HFFc6 (cell line): Measurements from ENCODE around the gene RAD51D. TPM values are rescaled to one million over a fixed set of nuclear protein-coding genes. Genes with fewer than 3 reads are reported as not detected.

Experiments used
- DNase-seq: peaks from one replicate; pipeline ENCODE4 v3.0.0-alpha.2; 2018
- H3K27ac Mint-ChIP-seq: 2 replicates; pipeline ENCODE4 v1.8.0; 2020; ENCODE audit warnings: mild to moderate bottlenecking, mixed read lengths
- H3K27me3 Mint-ChIP-seq: 2 replicates; pipeline ENCODE4 v1.8.0; 2021; ENCODE audit warnings: mild to moderate bottlenecking, moderate library complexity, mixed read lengths; ENCODE audit not compliant: insufficient read depth
- H3K36me3 Mint-ChIP-seq: 2 replicates; pipeline ENCODE4 v1.8.0; 2021; ENCODE audit warnings: low read depth, mixed read lengths
- H3K4me1 Mint-ChIP-seq: 2 replicates; pipeline ENCODE4 v1.8.0; 2020; ENCODE audit warnings: low read depth, mixed read lengths
- H3K4me3 Mint-ChIP-seq: 2 replicates; pipeline ENCODE4 v1.8.0; 2020; ENCODE audit warnings: mild to moderate bottlenecking, moderate library complexity, mixed read lengths
- H3K9me3 Mint-ChIP-seq: 2 replicates; pipeline ENCODE4 v1.8.0; 2020; ENCODE audit warnings: mild to moderate bottlenecking, mixed read lengths
- total RNA-seq, 6 experiments: library from RNA; stranded (reverse); fragmentation: NEBNext Ultra II Directional; extraction: Animal tissue kit (Norgen Biotek cat#: 25700); gene quantifications; 2 replicates in 1 of 6; 3 replicates in 5 of 6; pipeline ENCODE4 v1.2.3, GENCODE V29; 2021
- TF ChIP-seq, protein P1 (sequence below): fragments of 200-600 bp; sonication (generic); IDR thresholded peaks from 2 replicates; pipeline ENCODE4 v1.5.0; 2021; ENCODE audit warnings: antibody characterized with exemption, mild to moderate bottlenecking

Gene RAD51D
- total RNA-seq, 6 experiments from 2014 or later, result 8.9 to 14.1 (median 12.7) TPM

DNA sequence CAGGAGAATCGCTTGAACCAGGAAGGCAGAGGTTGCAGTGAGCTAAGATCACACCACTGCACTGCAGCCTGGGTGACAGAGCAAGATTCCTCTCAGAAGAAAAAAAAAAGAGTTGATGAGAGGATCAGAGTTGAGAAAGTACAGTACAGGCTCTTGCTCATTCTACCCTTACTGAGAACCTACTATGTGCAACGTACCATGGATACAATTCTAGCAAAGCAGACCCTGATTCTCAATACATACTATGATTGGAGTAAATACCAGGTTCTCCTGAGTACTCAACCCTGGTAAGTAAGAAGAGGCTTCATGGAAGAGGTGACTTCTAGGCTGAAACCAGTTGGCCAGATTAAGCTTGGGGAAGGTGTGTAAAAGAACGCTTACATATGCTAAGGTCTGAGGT is 57.4 kb downstream of the RAD51D start:
- Mint-ChIP-seq H3K36me3 (peaks cover 26% of the 10 kb centered on the region), H3K27ac (peak overlapping the region; percentile 99), H3K9me3 (no peaks in the 10 kb centered on the region), H3K4me3 (peak overlapping the region; percentile 81), H3K4me1 (peaks cover 31% of the 10 kb centered on the region), H3K27me3 (no peaks in the 10 kb centered on the region; the same call in 1 of the 2 replicates)
- DNase-seq, result no peak
- TF ChIP-seq, protein P1, sequence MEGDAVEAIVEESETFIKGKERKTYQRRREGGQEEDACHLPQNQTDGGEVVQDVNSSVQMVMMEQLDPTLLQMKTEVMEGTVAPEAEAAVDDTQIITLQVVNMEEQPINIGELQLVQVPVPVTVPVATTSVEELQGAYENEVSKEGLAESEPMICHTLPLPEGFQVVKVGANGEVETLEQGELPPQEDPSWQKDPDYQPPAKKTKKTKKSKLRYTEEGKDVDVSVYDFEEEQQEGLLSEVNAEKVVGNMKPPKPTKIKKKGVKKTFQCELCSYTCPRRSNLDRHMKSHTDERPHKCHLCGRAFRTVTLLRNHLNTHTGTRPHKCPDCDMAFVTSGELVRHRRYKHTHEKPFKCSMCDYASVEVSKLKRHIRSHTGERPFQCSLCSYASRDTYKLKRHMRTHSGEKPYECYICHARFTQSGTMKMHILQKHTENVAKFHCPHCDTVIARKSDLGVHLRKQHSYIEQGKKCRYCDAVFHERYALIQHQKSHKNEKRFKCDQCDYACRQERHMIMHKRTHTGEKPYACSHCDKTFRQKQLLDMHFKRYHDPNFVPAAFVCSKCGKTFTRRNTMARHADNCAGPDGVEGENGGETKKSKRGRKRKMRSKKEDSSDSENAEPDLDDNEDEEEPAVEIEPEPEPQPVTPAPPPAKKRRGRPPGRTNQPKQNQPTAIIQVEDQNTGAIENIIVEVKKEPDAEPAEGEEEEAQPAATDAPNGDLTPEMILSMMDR, result no peak

DNA sequence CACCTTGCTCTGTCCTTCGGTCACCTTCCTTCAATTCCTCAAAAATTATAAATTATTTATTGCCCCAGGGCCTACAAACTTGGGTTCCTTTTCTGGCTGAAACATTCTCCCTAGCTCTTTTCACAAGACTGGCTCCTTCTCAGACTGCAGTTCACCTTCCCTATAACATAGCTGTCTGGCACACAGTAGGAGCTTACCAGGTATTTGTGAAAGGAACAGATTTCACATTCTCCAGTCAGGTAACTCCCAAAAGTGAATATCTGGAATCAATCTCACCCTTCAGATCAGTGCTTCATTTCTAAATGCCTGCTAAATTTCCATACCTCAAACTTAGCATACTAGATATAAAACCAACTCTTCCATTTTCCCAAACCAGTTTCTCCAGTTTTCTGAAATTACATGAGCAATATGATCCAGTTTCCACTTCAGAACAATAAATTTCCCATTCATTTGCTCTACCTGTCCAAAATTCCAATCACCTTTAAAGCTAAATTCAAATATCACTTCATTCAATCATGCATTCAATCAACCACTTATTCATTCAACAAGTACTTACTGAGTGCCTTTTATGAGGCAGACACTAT is 62.2 kb downstream of the RAD51D start:
- Mint-ChIP-seq H3K36me3 (peaks cover 22% of the 10 kb centered on the region), H3K4me1 (peaks cover 18% of the 10 kb centered on the region)

DNA sequence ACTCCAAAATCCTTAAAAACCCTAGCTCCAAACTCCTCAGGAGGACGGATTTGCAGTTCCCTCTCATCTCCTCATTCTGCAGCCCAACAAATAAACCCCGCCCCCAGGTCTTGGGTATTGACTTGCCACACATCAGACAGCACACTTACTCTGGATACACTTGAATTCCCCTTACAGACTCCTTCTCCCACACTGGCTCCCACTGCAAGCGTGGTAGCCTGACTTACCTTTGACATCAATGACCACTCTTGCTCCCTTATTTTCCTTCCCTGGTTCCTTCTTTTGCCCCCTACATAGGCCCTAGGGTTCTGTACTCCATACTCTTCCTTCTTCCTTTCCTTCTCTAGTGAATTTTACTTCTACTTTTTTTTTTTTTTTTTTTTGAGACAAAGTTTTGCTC is 63.6 kb downstream of the RAD51D start:
- Mint-ChIP-seq H3K27me3 (peaks cover 2% of the 10 kb centered on the region), H3K4me1 (peaks cover 30% of the 10 kb centered on the region), H3K36me3 (peaks cover 19% of the 10 kb centered on the region), H3K27ac (no peak overlapping the region), H3K4me3 (no peak overlapping the region), H3K9me3 (no peaks in the 10 kb centered on the region)
- TF ChIP-seq, protein P1, result no peak
- DNase-seq, result no peak

More for the DNA sequence above, 62.2 kb downstream of the RAD51D start:
- TF ChIP-seq, protein P1, result no peak
- no peak for DNase-seq
- Mint-ChIP-seq H3K27me3 (peaks cover 2% of the 10 kb centered on the region), H3K4me3 (no peak overlapping the region), H3K9me3 (no peaks in the 10 kb centered on the region), H3K27ac (no peak overlapping the region)

DNA sequence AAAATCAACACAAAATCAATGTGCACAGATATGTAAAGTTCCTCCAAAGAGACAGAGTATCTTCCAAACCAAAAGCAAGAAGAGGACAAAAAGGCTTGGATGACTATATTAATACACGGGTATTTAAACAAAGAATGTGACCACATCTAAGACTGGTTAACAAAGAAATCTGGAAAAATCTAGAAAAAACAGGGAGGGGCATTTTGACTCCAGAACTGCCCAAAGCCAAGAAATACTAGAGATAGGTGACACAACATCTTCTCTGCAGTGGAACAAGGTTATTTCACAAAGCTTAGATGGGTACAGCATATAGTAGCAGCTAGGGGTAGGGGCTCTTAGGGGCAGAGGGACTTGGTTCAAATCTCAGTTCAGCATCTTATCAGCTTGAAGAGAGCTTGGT is 66.5 kb downstream of the RAD51D start:
- no peak for DNase-seq
- H3K36me3 Mint-ChIP-seq, result no peaks in the 10 kb centered on the region
- H3K27ac Mint-ChIP-seq, result no peak overlapping the region; the same call in 1 of the 2 replicates
- no peak overlapping the region for H3K4me3 Mint-ChIP-seq
- H3K27me3 Mint-ChIP-seq, result peaks cover 2% of the 10 kb centered on the region
- H3K4me1 Mint-ChIP-seq, result peaks cover 30% of the 10 kb centered on the region
- H3K9me3 Mint-ChIP-seq, result no peaks in the 10 kb centered on the region
- TF ChIP-seq, protein P1, result no peak

DNA sequence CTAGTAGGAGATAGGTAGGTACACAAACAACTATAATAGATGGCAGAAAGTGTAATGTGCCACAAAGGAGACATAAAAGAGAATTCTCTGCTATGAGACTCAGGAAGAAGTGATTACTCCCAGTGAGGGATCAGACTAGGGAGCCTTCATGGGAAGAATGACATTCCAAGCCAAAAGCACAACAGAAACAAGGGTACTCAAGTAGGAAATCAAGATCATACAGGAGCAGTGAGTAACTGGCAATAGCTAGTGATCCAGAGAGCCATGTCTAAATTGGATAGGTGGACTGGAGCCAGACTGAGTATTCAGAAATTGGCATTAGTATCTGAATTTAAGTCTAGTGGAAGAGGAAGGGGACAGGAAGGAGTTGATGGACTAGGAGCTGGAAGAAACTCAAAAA is 66.9 kb downstream of the RAD51D start:
- no peak for DNase-seq
- peaks cover 2% of the 10 kb centered on the region for H3K27me3 Mint-ChIP-seq
- peak overlapping the region; percentile 65 for H3K27ac Mint-ChIP-seq
- H3K9me3 Mint-ChIP-seq, result no peaks in the 10 kb centered on the region
- no peak overlapping the region; the same call in 1 of the 2 replicates for H3K4me3 Mint-ChIP-seq
- H3K36me3 Mint-ChIP-seq, result no peaks in the 10 kb centered on the region
- TF ChIP-seq, protein P1, result no peak
- peaks cover 30% of the 10 kb centered on the region for H3K4me1 Mint-ChIP-seq
